HL-60 (cell line): ENCODE measurements around the gene SIAH3.
"Not testable (repeated sequence)": the region's sequence is repeated elsewhere in the genome, so short reads cannot be mapped to it uniquely, and the experiment has no call there.

Experiments used
- DNase-seq, 2 experiments: peaks; one replicate each; pipeline ENCODE4 v3.0.0-alpha.2; 2010 to 2020; ENCODE audit warnings: low read depth in 1 of 2, low spot score in 1 of 2
- H3K27ac ChIP-seq: fragments of 250-450 bp; sonication (Bioruptor Pico); replicated peaks from 2 replicates; pipeline ENCODE4 v1.5.1; 2020; ENCODE audit warnings: mild to moderate bottlenecking, moderate library complexity
- H3K27me3 ChIP-seq: fragments of 250-450 bp; sonication (Bioruptor Pico); 2 replicates; pipeline ENCODE4 v1.5.1; 2021; ENCODE audit warnings: mild to moderate bottlenecking, moderate library complexity; ENCODE audit not compliant: insufficient read depth, poor library complexity, severe bottlenecking
- H3K4me3 ChIP-seq: replicated peaks from 2 replicates; pipeline ENCODE4 v1.5.1; 2011; ENCODE audit warnings: mild to moderate bottlenecking, control low read depth, low read length; ENCODE audit not compliant: insufficient read depth
- CTCF ChIP-seq: IDR thresholded peaks from one replicate; pipeline ENCODE4 v1.5.1; 2011; ENCODE audit warnings: low read length, control low read depth, inconsistent platforms; ENCODE audit not compliant: insufficient read depth
- GABPA ChIP-seq: IDR thresholded peaks from 2 replicates; pipeline ENCODE4 v1.6.1; 2012; ENCODE audit warnings: low read depth
- POLR2AphosphoS5 ChIP-seq: IDR thresholded peaks from 2 replicates; pipeline ENCODE4 v1.6.1; 2012; ENCODE audit warnings: low read depth
- SPI1 ChIP-seq: IDR thresholded peaks from 2 replicates; pipeline ENCODE4 v1.6.1; 2012; ENCODE audit warnings: low read depth, mild to moderate bottlenecking, borderline replicate concordance
- TF ChIP-seq, protein P1 (sequence below): IDR thresholded peaks from 2 replicates; pipeline ENCODE4 v1.6.1; 2012; ENCODE audit warnings: low read depth; ENCODE audit not compliant: insufficient replicate concordance

SIAH3 gene

DNA sequence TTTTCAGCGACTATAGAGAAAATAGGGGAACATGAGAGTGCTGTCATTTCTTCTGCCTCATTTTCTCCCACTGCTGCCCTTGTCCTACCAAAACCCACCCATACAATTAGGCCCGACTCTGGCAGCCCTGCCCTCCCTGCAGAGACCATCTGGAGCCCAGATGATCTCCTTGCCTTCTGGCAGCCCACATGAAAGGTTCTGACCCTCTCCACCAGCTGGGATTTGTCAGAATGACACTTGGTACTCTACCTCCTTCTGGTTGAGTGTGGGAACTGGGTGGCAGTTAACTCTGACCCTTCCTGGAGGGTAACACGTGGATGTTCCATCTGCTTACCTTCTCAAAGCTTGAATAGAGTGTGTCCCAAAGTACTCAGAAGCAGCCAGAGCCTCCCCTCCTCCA, 21.0 kb upstream of the SIAH3 start:
- no peaks in the 10 kb centered on the region for H3K27me3 ChIP-seq
- no peak overlapping the region for H3K4me3 ChIP-seq
- DNase-seq = no peak
- TF ChIP-seq SPI1 = no peak
- TF ChIP-seq, protein P1, sequence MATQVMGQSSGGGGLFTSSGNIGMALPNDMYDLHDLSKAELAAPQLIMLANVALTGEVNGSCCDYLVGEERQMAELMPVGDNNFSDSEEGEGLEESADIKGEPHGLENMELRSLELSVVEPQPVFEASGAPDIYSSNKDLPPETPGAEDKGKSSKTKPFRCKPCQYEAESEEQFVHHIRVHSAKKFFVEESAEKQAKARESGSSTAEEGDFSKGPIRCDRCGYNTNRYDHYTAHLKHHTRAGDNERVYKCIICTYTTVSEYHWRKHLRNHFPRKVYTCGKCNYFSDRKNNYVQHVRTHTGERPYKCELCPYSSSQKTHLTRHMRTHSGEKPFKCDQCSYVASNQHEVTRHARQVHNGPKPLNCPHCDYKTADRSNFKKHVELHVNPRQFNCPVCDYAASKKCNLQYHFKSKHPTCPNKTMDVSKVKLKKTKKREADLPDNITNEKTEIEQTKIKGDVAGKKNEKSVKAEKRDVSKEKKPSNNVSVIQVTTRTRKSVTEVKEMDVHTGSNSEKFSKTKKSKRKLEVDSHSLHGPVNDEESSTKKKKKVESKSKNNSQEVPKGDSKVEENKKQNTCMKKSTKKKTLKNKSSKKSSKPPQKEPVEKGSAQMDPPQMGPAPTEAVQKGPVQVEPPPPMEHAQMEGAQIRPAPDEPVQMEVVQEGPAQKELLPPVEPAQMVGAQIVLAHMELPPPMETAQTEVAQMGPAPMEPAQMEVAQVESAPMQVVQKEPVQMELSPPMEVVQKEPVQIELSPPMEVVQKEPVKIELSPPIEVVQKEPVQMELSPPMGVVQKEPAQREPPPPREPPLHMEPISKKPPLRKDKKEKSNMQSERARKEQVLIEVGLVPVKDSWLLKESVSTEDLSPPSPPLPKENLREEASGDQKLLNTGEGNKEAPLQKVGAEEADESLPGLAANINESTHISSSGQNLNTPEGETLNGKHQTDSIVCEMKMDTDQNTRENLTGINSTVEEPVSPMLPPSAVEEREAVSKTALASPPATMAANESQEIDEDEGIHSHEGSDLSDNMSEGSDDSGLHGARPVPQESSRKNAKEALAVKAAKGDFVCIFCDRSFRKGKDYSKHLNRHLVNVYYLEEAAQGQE = no peak
- TF ChIP-seq POLR2AphosphoS5 = no peak
- no peak for TF ChIP-seq GABPA
- no peak for TF ChIP-seq CTCF
- H3K27ac ChIP-seq = no peak overlapping the region

GRCh38 chr13:45871201-45871600, 19.6 kb upstream of the SIAH3 start:
- H3K27me3 ChIP-seq, H3K27ac ChIP-seq, DNase-seq, H3K4me3 ChIP-seq: not testable (repeated sequence)

GRCh38 chr13:45870232-45870631, 18.7 kb upstream of the SIAH3 start:
- H3K27ac ChIP-seq = no peak overlapping the region
- no peak for DNase-seq
- no peaks in the 10 kb centered on the region for H3K27me3 ChIP-seq
- no peak for TF ChIP-seq SPI1
- no peak for TF ChIP-seq GABPA
- no peak for TF ChIP-seq CTCF
- TF ChIP-seq, protein P1 = no peak
- no peak for TF ChIP-seq POLR2AphosphoS5
- H3K4me3 ChIP-seq = no peak overlapping the region

DNA sequence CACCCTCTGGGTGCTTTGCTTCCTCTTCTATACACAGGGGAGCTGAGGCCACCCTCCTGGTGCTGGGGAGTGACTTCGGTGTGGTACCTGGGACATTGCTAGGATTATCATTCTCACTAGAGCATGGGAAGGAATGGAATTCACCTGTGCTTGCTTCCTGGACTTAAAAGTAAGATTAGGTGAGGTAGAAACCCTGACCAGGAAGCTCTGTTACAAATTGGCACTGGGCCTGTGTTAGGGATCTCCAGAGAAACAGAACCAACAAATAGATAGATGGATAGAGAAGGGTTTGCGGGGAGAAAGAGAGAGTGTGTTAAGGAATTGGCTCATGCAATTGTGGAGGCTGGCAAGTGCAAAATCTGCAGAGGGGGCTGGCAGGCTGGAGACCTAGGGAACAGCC, 13.9 kb upstream of the SIAH3 start:
- Histone ChIP-seq H3K27me3 (peaks cover 4% of the 10 kb centered on the region), H3K27ac (no peak overlapping the region), H3K4me3 (no peak overlapping the region)
- no peak for TF ChIP-seq SPI1
- TF ChIP-seq, protein P1 = no peak
- TF ChIP-seq CTCF = no peak
- TF ChIP-seq GABPA = no peak
- TF ChIP-seq POLR2AphosphoS5 = no peak
- no peak for DNase-seq
